IPS-15b (cell line): ENCODE results near the gene HLA-DOB.

Experiments
- H3K27me3 ChIP-seq: one replicate; pipeline ENCODE4 v1.6.1; 2013; ENCODE audit warnings: low read length; ENCODE audit not compliant: control insufficient read depth, insufficient read depth
- H3K36me3 ChIP-seq: one replicate; pipeline ENCODE4 v1.6.1; 2013; ENCODE audit warnings: low read length; ENCODE audit not compliant: control insufficient read depth, insufficient read depth
- H3K4me1 ChIP-seq: one replicate; pipeline ENCODE4 v1.6.1; 2013; ENCODE audit warnings: mild to moderate bottlenecking, low read length; ENCODE audit not compliant: control insufficient read depth, insufficient read depth
- H3K4me3 ChIP-seq: one replicate; pipeline ENCODE4 v1.5.1; 2013; ENCODE audit warnings: low read depth, low read length
- H3K9ac ChIP-seq: one replicate; pipeline ENCODE4 v1.6.1; 2013; ENCODE audit warnings: low read depth, mild to moderate bottlenecking, low read length
- H3K9me3 ChIP-seq: one replicate; pipeline ENCODE4 v1.6.1; 2013; ENCODE audit warnings: mild to moderate bottlenecking, low read length; ENCODE audit not compliant: control insufficient read depth, insufficient read depth

Gene HLA-DOB

DNA sequence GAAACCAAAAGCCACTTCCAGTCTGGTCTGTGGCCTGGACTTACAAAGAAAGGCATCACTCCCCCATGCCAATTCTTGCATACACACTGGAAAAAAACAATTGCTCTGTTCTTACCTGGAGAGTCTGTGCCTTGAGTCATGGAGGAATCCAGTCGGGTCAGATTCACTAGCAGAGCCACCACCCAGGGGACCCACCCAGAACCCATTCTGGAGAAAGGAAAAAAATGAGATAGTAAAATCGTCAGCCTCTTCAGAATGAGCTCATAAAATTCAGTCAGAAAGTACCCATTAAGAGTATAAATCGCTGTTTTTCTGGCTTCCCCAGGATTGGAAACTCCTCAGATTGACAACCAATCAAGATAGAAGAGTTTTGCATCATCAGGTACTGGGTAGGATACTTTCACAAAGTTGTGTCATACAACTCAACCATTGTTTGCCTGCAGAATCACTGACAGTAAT is at the start of gene HLA-DOB:
TSS of gene HLA-DOB (minus strand) at position 257 of the 459 bp plus-strand sequence. CDS start at position 206, 51 bp downstream.
- Histone ChIP-seq H3K36me3 (no peaks in the 10 kb centered on the region), H3K4me3 (no peak within 1 kb of the TSS), H3K4me1 (no peaks in the 10 kb centered on the region), H3K9ac (no peak within 1 kb of the TSS), H3K27me3 (no peaks in the 10 kb centered on the region), H3K9me3 (no peaks in the 10 kb centered on the region)

DNA sequence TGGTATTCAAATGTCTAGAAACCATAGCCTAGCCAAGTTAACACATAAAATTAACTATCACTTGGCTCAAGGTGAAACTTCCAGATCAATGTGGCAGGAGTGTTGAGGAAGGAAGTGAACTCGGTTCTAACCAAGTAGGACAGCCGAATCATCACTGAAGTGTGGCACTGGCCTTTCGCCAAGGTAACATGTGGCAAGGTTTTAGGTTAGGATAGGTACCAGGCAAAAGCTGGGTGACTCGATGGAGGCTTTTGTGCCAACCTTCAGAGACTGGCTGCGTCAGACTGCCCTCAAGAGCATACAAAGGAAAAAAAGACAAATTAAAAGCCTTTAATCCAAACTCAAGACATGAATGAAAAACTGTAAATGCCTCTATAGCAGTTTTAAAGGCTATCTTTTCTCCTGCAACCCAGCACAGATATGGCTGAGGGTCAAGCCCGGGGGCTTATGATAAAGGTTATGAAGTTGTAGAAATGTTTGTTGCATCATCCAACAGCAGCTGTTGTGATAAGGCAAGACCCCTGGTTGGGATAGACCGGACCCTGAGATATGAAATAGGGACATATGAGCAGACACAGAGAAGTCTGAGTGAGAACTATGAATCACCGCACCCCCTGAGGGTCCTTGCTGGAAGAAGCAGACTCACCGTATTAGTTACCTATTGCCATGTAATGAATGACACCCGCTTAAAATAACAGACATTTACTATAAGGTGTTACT is 49.1 kb upstream of the HLA-DOB start:
- no peaks in the 10 kb centered on the region for H3K27me3 ChIP-seq
- no peak overlapping the region for H3K9ac ChIP-seq
- H3K4me3 ChIP-seq, result no peak overlapping the region
- peaks cover under 1% of the 10 kb centered on the region for H3K4me1 ChIP-seq
- no peaks in the 10 kb centered on the region for H3K9me3 ChIP-seq
- no peaks in the 10 kb centered on the region for H3K36me3 ChIP-seq

DNA sequence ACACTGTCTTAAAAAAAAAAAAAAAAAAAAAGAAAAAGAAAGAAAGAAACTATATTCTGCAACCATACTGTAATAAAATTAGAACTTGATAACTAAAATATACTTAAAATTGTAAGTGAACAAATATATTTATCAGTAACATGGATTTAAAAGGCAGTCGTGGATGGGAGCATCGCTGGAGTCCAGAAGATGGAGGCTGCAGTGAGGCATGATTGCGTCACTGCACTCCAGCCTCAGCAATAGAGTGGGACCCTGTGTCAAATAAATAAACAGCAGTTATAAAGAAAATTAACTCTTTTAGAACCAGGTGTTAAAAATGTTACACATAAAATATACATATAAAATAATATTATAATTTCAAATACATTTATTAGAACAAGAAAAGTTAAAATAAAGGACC is 45.9 kb upstream of the HLA-DOB start:
- H3K9ac ChIP-seq, result no peak overlapping the region
- no peaks in the 10 kb centered on the region for H3K9me3 ChIP-seq
- peaks cover 2% of the 10 kb centered on the region for H3K4me1 ChIP-seq
- no peaks in the 10 kb centered on the region for H3K36me3 ChIP-seq
- no peaks in the 10 kb centered on the region for H3K27me3 ChIP-seq
- no peak overlapping the region for H3K4me3 ChIP-seq

DNA sequence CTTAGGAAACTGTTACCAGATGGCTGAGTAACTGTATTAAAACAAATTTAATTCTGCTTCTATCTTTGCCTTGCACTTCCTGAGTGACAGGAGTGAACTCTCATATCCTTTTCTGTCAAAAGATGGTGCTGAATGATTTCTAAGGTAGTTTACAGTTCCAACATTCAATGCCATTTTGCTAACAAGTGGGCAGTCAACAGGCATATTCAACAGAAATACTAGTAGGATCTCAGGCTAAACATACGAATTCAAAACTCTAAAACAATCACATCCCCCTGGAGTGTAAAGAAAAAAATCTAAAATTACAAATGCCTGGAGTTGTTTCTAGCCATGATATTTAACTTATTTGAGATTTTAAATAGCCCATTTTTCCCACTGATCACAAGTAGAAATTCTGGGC is 43.9 kb upstream of the HLA-DOB start:
- Histone ChIP-seq H3K9ac (no peak overlapping the region), H3K4me1 (peaks cover 2% of the 10 kb centered on the region), H3K9me3 (no peaks in the 10 kb centered on the region)

DNA sequence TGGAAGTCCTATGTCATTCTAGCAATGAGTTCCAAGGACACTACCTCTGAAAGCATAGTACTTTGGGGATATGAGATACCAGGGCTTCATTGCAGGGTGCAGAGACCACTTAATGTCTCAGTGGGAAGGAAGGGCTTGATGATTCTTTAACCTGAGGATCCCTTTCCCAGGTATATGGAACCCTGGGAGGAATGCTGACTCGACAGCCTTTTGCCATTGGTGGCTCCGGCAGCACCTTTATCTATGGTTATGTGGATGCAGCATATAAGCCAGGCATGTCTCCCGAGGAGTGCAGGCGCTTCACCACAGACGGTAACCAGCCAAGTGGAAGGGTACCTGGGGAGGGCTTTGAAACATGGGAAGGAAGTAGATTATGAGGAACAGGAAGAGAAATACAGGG is 41.4 kb upstream of the HLA-DOB start:
- H3K4me3 ChIP-seq, result no peak overlapping the region
- H3K36me3 ChIP-seq, result no peaks in the 10 kb centered on the region
- H3K4me1 ChIP-seq, result peaks cover 2% of the 10 kb centered on the region
- no peaks in the 10 kb centered on the region for H3K9me3 ChIP-seq
- peaks cover 24% of the 10 kb centered on the region for H3K27me3 ChIP-seq
- H3K9ac ChIP-seq, result no peak overlapping the region

More for the DNA sequence above, 43.9 kb upstream of the HLA-DOB start:
- no peak overlapping the region for H3K4me3 ChIP-seq
- peaks cover 9% of the 10 kb centered on the region for H3K27me3 ChIP-seq
- H3K36me3 ChIP-seq, result no peaks in the 10 kb centered on the region

DNA sequence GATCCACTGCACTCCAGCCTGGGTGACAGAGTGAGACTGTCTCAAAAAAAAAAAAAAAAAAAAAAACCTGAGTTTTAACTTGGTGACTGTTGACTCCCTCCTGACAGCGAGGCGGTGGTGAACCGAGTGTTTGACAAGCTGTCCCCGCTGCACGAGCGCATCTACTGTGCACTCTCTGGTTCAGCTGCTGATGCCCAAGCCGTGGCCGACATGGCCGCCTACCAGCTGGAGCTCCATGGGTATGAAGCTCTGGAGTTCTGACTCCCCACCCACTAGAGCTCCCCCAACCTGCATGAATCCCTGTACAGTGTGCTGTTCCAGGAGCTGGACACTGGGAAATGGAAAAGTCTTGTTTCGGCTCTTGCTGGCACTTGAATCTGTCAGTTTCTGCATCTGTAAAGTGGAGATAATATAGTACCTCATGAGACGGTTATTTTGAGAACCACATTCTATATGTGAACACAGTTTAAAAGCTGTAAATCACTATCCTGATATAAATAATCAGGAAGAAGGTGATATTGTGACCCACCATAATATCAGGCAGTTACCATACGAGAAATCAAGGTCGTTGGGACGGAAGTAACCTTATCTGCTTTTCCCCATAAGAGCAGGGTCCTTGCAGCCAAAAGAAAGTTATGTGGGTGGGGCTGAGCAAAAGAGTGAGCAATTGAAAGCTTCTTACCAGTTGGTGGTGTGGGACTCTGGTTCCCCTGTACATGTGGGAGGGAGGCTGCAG is 40.5 kb upstream of the HLA-DOB start:
- Histone ChIP-seq H3K27me3 (peaks cover 32% of the 10 kb centered on the region), H3K36me3 (no peaks in the 10 kb centered on the region), H3K9ac (no peak overlapping the region), H3K4me3 (no peak overlapping the region), H3K4me1 (peaks cover 5% of the 10 kb centered on the region), H3K9me3 (no peaks in the 10 kb centered on the region)

DNA sequence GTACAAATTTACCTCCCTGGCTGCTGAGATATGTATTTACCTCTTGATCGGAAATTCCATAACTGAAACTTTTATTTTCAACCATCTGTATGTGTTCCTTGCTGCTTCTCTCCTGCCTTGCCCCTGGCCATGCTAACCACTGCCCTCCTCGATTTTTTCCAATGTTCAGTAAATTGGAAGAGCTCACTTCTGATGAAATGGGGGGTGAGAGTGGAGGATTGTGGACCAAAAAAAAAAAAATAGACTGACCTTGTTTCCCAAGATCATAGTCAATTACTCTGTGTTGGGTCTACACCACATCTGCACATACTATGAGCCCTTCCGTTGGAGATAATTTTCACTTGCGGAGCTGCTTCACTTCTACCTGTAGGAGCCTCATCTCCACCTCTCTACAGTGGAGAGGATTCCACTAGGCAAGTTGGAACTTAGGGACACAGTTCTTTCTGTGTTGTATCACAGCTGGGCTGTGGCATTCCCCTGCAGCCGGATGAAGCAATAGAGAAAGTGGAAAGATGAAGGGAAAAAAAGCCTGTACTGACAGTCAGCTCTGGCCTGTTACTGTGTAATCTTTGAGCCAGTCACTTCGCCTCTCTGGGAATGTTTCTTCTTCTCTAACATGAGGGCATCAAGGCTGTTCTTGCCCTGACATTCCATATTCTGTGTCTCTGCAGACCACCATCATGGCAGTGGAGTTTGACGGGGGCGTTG is 38.8 kb upstream of the HLA-DOB start:
- peaks cover 5% of the 10 kb centered on the region for H3K4me1 ChIP-seq
- no peaks in the 10 kb centered on the region for H3K9me3 ChIP-seq
- H3K27me3 ChIP-seq, result peaks cover 46% of the 10 kb centered on the region
- H3K36me3 ChIP-seq, result no peaks in the 10 kb centered on the region
- H3K9ac ChIP-seq, result no peak overlapping the region
- no peak overlapping the region for H3K4me3 ChIP-seq

DNA sequence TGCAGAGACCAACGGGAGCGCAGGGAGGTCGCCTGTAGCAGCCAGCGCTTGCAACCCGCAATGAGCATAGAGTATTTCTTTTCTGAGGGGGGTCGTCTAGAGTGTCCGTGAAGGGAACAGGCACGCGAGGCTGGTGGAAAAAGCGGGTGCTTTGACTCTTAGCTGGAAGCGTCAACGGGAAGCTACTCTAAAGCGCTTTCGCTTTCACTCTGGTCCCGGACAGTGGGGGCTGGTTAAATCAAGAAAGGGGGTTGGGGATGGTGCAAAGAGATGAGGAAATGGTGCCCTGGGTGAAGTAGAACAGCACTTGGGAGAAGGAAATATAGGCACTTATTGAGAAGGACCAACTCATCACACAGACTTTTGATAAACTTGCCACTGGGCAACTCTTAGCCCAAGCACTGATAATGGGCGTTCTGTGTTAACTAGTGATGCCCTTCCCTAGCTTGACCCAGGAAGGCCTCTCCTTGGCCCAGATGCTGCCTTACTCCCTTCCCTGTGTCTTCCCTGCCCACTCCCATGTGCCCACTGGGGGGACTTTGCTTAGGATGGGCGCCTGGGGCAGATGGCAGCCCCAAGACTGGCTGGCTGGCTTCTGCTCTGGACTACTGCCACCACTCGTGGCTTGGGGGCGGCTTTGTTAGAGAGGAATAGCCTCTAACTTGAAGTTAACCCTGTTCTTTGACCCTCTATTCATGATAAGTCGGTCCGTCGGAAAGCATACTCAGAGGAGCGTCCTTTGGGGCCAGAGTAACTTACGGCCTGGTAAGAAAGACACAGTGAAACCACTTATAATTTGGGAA is 37.8 kb upstream of the HLA-DOB start:
- H3K4me3 ChIP-seq, result peak overlapping the region; percentile 88
- H3K36me3 ChIP-seq, result no peaks in the 10 kb centered on the region
- peaks cover 5% of the 10 kb centered on the region for H3K4me1 ChIP-seq
- peak overlapping the region; percentile 54 for H3K9ac ChIP-seq
- H3K9me3 ChIP-seq, result no peaks in the 10 kb centered on the region
- H3K27me3 ChIP-seq, result peaks cover 46% of the 10 kb centered on the region

DNA sequence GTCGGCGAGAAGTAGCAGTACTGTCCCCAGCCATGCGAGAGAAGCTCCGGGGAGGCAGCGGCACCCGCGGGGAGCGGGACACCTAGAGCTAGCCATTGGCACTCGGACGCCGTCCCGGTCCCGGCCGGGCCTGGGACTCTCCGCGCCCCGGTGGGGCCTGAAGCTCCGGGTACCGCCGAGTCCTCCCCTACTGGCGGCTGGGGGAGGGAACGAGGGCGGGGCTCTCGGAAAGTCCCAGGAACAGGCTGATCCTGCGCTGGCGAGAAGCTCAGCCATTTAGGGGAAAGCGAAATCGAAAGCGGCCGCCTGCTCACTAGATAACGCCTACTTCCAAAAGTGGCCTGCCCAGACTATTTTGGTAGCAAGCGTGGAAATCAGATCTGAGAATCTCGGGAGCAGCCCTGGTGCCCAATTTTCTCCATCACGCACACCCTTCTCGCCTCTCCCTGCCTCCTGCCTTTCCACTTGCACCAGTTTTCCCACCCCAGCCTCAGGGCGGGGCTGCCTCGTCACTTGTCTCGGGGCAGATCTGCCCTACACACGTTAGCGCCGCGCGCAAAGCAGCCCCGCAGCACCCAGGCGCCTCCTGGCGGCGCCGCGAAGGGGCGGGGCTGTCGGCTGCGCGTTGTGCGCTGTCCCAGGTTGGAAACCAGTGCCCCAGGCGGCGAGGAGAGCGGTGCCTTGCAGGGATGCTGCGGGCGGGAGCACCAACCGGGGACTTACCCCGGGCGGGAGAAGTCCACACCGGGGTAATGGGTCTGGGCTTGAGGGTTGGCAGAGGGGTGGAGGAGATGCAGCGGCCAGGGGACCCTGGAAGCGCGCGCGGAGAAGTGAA is 37.0 kb upstream of the HLA-DOB start, which contains the start of the genes PSMB9 and TAP1:
TSS of gene PSMB9 (plus strand) at position 652 of the 835 bp plus-strand sequence. CDS start at position 690, 38 bp downstream.
TSS of gene TAP1 (minus strand) at position 164 of the 835 bp plus-strand sequence. CDS start at position 96, 68 bp downstream.
- Histone ChIP-seq H3K9ac (peak within 1 kb of the TSS; percentile 54), H3K9me3 (no peaks in the 10 kb centered on the region), H3K27me3 (peaks cover 46% of the 10 kb centered on the region), H3K4me3 (peak within 1 kb of the TSS; percentile 88), H3K4me1 (peaks cover 5% of the 10 kb centered on the region), H3K36me3 (no peaks in the 10 kb centered on the region)

DNA sequence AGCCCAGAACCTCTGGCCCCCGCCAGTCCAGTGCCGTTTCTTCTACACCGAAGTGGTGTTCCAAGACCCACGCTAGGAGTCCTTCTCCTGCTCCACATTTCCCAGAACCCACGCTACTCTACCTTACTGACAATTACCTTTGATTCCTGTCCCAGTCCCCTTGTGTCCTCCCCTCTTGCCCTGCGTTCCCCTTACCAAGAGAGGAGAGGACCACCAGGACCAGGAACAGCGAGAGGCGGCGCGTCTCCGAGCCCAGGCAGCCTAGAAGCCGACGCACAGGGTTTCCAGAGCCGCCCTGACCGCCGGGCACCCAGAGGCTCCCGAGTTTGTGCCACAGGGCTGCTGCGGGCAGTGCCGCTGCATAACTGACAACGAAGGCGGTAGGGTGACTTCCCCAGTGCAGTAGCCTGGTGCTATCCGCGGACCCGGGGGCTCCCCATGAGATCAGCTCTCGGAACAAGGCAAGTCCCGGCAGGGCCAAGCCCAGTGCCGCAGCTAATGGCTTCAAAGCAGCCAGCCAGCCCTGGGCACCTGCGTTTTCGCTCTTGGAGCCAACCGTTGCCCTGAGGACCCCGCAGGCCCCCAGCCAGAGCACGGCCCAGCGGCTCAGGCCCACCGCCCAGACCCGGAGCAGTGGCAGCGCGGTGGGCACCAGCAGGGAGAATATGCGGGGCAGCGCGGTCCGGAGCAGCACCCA is 36.2 kb upstream of the HLA-DOB start:
- H3K9me3 ChIP-seq, result no peaks in the 10 kb centered on the region
- H3K36me3 ChIP-seq, result peaks cover 2% of the 10 kb centered on the region
- peaks cover 5% of the 10 kb centered on the region for H3K4me1 ChIP-seq
- peak overlapping the region; percentile 19 for H3K9ac ChIP-seq
- peaks cover 46% of the 10 kb centered on the region for H3K27me3 ChIP-seq
- H3K4me3 ChIP-seq, result peak overlapping the region; percentile 88
